HG03457 (cell line): ENCODE measurements around the gene THG1L.
"Not testable (repeated sequence)": the region's sequence is repeated elsewhere in the genome, so short reads cannot be mapped to it uniquely, and the experiment has no call there.

ENCODE experiments used
- ATAC-seq: cut with Tn5 transposase; IDR thresholded peaks from one replicate; pipeline ENCODE4 v1.9.1; 2021; ENCODE audit warnings: moderate number of reproducible peaks; ENCODE audit not compliant: unreplicated experiment

THG1L gene

DNA sequence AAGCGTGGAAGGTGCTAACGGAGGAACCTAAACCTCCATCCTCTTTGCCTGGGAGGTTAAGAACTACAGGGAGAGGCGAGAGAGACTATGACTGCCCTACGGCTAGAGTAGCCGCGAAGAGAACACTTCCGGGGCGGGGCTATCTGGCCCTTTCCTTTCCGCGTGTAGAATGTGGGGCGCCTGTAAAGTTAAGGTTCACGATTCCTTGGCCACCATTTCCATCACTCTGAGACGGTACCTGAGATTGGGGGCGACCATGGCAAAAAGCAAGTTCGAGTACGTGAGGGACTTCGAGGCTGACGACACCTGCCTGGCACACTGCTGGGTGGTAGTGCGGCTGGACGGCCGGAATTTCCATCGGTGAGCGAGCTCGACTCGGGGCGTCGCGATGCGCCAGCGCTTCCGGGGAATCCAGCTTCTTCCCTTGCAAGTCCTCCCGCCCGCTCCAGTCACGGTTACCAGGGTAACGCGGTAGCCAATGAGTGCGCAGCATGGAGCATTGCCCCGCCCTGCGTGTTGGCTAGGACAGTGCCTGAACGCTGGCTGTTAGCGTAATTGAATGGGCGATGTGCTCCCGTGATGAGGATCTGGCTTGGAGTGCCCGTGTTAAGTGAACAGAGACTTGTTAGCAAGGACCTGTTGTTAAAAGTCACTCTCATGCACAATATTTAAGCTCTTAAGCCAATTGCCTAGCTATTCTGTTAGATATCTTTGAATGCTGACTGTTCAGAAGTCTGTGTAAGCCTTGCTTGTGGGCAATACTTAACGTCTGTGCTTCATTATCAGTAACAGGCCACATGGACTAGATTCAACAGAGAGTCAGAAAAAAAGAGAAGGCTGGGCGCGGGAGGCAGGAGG, at the start of gene THG1L:
Gene THG1L (plus strand): TSS at position 149 of the 858 bp plus-strand sequence. CDS start 21 bp downstream, at position 170.
- ATAC-seq, result peak; percentile 92

- ATAC-seq, result no peak
These were observed 49.0 kb upstream of the THG1L start for GRCh38 chr5:157682257-157682656.

DNA sequence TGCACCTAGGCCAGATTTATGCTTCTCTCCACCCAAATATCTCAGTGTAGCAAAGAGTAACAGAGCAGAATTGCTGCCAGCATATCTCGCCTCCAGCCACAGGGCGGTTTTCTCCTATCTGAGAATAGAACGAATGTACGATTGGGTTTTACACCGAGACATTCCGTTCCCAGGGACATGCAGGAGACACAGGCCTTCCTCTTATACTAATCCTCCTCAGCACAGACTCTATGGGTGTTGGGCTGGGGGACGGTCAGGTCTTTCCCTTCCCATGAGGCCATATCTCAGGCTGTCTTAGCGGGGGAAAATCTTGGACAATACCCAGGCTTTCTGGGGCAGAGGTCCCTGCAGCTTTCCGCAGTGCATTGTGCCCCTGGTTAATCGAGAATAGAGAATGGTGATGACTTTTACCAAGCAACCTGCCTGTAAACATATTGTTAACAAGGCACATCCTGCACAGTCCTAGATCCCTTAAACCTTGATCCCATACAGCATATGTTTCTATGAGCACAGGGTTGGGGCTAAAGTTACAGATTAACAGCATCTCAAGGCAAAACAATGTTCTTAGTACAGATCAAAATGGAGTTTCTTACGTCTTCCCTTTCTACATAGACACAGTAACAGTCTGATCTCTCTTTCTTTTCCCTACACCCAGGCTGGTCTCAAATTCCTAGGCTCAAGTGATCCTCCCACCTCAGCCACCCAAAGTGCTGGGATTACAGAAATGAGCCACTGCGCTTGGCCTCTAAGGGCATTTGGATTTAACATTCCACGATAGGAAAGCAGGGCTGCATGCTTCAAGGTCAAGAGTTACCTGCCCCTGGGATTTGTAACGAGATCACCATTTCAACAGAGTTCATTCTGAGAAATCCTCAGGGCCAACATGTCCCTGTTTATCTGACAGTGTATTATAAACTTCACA, 44.7 kb upstream of the THG1L start:
- not testable (repeated sequence) for ATAC-seq

GRCh38 chr5:157687198-157687554, 44.0 kb upstream of the THG1L start:
- ATAC-seq, result no peak

DNA sequence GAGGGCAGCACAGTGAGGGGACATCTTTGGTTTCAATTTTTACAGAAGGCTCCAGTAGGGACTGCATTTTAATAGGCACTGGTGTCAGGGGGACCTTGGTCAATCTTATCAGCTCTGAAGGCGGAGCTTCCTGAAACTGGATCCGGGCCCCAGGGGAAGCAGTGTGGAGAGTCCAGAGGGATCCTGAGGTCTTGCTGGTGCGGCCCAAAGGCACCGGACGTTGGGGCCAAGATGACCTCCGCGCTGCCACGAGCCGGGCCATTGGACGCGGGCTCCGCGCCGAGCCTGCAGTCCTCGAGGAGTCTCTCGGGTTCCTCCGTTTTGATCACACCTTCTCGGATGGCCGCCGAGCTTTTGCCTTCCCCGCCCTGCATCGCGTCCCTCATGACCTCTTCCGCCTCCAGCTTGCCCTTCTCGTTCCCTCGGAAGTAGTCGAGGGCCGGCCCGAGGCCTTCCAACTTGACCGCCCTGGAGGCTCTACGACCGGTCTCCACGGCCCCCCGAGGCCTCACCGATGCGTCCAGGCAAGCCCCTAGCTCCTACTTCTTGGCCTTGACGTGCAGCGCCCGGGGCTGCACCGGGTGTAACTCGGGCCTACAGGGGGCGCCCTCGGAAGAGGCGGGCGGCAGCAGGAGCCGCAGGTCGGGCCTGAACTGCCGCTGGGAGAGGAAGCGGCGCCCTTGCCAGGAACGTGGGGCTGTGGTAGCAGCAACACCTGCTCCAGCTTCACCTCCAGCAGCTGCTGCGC, 41.1 kb upstream of the THG1L start:
- ATAC-seq, result no peak

GRCh38 chr5:157690690-157691433, 40.4 kb upstream of the THG1L start:
- ATAC-seq, result no peak

GRCh38 chr5:157693816-157694215, 37.4 kb upstream of the THG1L start:
- not testable (repeated sequence) for ATAC-seq

GRCh38 chr5:157696154-157696553, 35.1 kb upstream of the THG1L start:
- ATAC-seq, result not testable (repeated sequence)

DNA sequence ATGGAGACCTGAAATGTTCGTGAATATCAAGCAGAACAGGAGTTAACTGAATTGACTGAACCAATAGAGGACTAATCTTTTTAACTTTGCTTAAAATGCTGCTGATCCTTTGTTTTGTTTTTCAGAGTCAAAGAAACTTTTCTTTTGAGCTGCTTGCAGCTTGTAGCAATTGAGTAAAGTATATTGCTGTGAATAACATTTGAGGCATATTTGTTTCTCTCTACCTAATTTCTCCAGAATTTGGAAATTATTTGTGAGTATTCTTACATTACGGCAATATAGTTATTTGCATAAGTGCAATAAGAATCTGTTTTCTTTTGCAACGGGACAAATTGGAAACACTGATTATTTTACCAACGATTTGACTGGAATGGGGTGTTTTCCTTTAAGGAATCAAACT, 32.5 kb upstream of the THG1L start:
- ATAC-seq, result not testable (repeated sequence)

DNA sequence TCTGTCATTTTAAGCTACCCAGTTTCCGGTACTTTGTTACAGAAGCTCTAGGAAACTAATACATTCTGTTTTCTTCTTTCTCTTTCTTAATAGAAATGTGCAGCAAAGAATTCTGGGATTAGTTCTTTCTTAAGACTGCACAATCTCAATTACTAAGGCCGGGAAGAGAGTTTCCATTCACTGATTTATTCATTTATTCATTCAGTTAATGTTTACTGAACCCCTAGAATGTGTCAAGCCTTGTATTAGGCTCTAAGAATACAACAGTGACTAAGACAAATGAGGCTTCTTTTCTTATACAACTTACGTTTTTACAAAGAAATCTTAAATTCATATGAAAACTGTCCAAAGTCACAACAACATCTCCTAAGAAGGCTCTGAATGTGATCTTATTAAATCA, 27.5 kb upstream of the THG1L start:
- no peak for ATAC-seq

- no peak for ATAC-seq
These were observed 22.4 kb upstream of the THG1L start for GRCh38 chr5:157708866-157709265.

DNA sequence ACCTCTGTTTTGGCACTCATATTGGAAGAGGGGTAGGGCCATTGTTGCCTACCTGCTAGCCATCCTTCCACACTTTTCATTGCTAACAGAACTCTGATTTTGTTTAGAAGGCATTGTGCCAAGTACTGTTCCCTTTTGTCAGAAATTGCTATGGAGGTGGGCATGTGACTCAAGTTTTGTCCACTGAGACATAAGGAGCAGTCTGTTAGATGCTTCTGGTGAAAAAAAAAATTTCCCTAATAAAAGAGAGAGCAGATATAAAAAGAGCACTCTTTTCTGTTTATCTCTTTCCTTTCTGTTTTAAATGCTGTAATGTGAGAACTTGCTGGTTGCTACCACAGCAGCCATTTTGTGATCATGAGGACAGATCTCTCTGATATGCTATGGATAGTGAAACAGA, 21.9 kb upstream of the THG1L start:
- ATAC-seq, result no peak

DNA sequence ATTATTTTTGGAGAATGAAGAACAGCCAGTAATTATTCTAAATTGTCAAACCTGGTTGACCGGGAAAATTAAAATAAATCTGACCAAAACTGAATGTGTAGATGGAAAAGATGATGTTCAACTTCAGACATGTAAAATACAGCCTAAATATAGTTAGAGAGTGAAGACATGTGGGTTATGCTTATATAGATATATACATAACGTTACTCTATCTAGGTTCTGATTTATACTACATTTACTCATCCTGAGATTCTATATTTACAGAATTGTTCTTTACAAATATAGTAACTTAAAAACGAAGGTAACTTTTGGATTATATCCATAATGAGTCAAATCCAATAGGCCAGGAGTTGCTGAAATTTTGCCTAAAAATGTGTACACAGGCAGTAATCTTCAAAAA, 20.8 kb upstream of the THG1L start:
- no peak for ATAC-seq

DNA sequence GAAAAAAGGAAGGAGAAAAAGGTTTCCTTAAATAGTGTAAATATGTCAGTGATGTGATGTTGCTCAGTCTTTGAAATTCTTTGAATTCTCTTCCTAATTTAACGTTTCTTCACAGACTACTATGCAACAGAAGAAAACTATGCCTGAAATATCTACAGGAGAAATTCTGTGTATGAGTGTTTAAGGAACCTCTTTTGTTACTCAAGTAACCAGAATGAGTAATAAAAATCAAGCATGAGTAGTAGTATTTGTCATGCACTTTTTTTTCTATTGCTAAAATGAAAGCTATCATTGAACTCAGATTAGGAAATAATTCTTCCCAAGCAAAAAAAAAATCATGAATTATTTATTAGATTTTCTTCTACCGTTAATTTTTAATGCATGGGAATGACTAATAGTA, 20.3 kb upstream of the THG1L start:
- ATAC-seq, result no peak

DNA sequence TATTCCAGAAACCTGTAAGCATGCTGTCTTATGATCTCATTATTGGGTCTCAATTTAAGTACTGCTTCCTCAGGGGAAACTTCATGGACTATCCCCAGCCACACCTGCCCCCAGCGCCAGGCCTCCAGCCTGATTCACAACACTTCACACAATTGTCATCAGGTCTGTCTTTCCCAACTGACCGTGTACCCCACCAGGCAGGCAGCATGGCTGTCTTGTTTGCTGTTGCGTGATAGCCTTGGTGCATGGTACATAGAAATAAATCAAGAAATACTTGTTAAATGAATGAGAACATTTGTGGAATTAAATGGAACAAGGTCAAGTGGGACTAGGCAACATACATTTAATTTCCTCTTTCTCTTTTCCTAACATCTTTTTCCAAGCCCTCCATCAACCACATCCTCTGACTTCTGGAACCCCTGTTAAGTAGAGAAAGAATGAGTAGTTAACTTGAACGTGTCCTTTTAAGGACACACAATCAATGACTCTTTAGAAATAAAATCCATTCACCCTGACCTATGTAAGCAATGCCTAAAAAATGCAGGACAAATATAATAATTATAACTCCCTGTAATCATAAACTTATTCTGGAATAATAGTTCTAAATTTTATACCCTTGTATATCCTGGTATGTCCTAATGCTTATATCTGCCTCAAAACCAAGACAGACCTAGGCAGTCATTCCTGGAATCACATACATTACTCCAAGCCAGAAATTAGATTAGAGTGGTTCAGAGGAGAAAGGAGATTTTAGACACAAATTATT, 17.2 kb upstream of the THG1L start:
- ATAC-seq, result no peak

DNA sequence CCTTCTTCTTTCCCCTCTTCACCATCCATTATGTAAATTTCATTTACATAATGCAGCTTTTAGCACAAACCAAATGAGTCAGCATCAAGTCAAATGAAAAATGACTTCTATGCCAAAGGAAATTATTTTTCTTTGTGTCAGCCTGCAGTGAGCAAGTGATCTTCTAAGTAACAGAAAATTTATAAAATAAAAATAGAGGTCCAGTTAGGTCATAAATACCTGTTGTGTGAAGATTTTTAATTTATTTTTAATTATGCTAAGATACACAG, 16.7 kb upstream of the THG1L start:
- ATAC-seq, result no peak

DNA sequence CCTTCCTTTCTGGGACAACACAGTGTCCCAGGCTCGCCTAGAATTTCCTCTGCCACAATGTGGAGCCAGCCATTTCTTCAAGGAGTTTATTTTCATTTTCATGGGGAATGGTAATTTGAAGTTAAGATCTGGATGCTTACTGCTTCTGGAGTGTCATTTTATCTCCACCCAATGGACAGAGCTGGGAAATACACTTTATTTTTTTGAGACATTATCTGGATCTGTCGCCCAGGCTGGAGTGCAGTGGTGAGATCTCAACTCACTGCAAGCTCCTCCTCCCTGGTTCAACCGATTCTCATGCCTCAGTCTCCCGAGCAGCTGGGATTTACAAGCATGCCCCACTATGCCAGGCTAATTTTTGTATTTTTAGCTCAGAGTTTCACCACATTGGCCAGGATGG, 12.7 kb upstream of the THG1L start:
- no peak for ATAC-seq

- no peak for ATAC-seq
These were observed 12.0 kb upstream of the THG1L start for GRCh38 chr5:157719245-157719644.

DNA sequence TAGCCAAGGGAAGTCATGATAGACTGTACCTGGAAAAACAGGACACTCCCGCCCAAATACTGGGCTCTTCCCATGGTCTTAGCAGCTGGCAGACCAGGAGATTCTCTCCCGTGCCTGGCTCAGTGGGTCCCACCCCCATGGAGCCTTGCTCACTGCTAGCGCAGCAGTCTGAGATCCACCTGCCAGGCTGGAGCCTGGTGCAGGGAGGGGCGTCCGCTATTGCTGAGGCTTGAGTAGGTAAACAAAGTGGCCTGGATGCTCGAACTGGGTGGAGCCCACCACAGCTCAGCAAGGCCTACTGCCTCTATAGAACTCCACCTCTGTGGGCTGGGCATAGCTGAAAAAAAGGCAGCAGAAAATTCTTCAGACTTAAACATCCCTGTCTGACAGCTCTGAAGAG, 10.1 kb upstream of the THG1L start:
- ATAC-seq, result no peak

DNA sequence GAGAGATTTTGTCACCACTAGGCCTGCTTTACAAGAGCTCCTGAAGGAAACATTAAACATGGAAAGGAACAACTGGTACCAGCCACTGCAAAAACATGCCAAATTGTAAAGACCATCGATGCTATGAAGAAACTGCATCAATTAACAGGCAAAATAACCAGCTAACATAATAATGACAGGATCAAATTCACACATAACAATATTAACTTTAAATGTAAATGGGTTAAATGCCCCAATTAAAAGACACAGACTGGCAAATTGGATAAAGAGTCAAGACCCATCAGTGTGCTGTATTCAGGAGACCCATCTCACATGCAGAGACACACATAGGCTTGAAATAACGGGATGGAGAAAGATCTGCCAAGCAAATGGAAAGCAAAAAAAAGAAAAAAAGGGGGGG, 8.3 kb upstream of the THG1L start:
- ATAC-seq, result not testable (repeated sequence)
